Measurements from ENCODE around the gene MYO18B. TPM values are rescaled to one million over a fixed set of nuclear protein-coding genes. Genes with fewer than 3 reads are reported as not detected.

The MYO18B gene
- total and polyA plus RNA-seq, 7 donors: 79.3 to 434 (median 273) TPM

GRCh38 chr22:25880524-25880923 is 138.5 kb downstream of the MYO18B start:
- Histone ChIP-seq H3K27me3 (ENCODE audit: insufficient read depth in 3 of 3, low read length in 2 of 3) (no peaks in the 10 kb centered on the region), H3K36me3 (ENCODE audit: insufficient read depth in 1 of 2, low read depth in 1 of 2) (peaks cover 11 to 97% of the 10 kb centered on the region in 2 donors), H3K4me3 (no peak overlapping the region), H3K27ac (no peak overlapping the region), H3K4me1 (no peaks in the 10 kb centered on the region), H3K9me3 (no peaks in the 10 kb centered on the region)
- intact Hi-C loops (cut with DNase I): no loop called here
- TF ChIP-seq, protein P1, sequence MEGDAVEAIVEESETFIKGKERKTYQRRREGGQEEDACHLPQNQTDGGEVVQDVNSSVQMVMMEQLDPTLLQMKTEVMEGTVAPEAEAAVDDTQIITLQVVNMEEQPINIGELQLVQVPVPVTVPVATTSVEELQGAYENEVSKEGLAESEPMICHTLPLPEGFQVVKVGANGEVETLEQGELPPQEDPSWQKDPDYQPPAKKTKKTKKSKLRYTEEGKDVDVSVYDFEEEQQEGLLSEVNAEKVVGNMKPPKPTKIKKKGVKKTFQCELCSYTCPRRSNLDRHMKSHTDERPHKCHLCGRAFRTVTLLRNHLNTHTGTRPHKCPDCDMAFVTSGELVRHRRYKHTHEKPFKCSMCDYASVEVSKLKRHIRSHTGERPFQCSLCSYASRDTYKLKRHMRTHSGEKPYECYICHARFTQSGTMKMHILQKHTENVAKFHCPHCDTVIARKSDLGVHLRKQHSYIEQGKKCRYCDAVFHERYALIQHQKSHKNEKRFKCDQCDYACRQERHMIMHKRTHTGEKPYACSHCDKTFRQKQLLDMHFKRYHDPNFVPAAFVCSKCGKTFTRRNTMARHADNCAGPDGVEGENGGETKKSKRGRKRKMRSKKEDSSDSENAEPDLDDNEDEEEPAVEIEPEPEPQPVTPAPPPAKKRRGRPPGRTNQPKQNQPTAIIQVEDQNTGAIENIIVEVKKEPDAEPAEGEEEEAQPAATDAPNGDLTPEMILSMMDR (IDR thresholded peaks at IDR 0.05): no peak
- no peak for ATAC-seq
- WGBS, 3 donors: 78 to 82% (median 80%) methylated on average over 2 of the region's 2 CpGs
- no peak for DNase-seq

GRCh38 chr22:25881210-25881755 is 139.3 kb downstream of the MYO18B start:
- ATAC-seq (peak in 3 of 4 donors; percentile 10 to 32 (median 17)), DNase-seq (no peak)
- TF ChIP-seq, protein P1 (IDR thresholded peaks at IDR 0.05): no peak
- Histone ChIP-seq H3K27me3 (ENCODE audit: insufficient read depth in 3 of 3, low read length in 2 of 3) (no peaks in the 10 kb centered on the region), H3K4me1 (no peaks in the 10 kb centered on the region), H3K9me3 (no peaks in the 10 kb centered on the region), H3K4me3 (no peak overlapping the region), H3K36me3 (ENCODE audit: insufficient read depth in 1 of 2, low read depth in 1 of 2) (peaks cover 10 to 97% of the 10 kb centered on the region in 2 donors), H3K27ac (no peak overlapping the region)
- WGBS, 3 donors: 51 to 59% (median 54%) methylated on average over 8 of the region's 8 CpGs
- intact Hi-C loops (cut with DNase I): no loop called here

GRCh38 chr22:25882360-25882759 is 140.4 kb downstream of the MYO18B start:
- intact Hi-C loops (cut with DNase I): no loop called here
- H3K4me1 ChIP-seq: no peaks in the 10 kb centered on the region
- H3K9me3 ChIP-seq: no peaks in the 10 kb centered on the region
- no peak overlapping the region for H3K4me3 ChIP-seq
- ATAC-seq: no peak
- peaks cover 8 to 95% of the 10 kb centered on the region in 2 donors for H3K36me3 ChIP-seq (ENCODE audit: insufficient read depth in 1 of 2, low read depth in 1 of 2)
- whole genome bisulfite sequencing, 3 donors: 56 to 63% (median 60%) methylated on average over 2 of the region's 2 CpGs
- H3K27me3 ChIP-seq (ENCODE audit: insufficient read depth in 3 of 3, low read length in 2 of 3): no peaks in the 10 kb centered on the region
- DNase-seq: no peak
- TF ChIP-seq, protein P1 (IDR thresholded peaks at IDR 0.05): no peak
- no peak overlapping the region for H3K27ac ChIP-seq

DNA sequence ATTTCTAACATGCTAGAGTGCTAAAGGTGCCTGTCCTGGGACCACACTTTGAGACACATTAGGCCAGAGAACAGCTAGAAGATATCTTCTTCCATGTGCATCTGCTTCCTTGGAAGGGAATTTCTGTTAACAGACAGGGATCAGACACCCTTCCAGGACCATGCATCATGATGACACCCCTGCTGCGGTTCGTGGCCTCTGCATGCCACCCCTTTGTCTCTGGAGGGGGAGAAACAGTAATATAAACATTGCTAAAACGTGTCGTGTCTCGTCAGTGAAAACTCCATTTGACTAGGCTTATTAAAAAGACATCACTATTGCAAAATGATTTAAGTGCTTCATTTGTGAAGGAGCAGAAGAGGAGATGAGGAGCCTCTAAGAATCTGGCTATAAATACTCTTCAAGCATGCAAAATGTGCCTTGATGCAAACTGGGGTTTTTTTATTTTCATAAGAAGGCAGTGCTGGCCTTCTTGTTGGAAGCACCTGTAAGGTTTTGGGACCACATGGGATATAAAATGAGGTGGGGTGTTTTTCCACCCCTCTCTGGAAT is 141.6 kb downstream of the MYO18B start:
- intact Hi-C loops (cut with DNase I): no loop called here
- peaks cover 4 to 94% of the 10 kb centered on the region in 2 donors for H3K36me3 ChIP-seq (ENCODE audit: insufficient read depth in 1 of 2, low read depth in 1 of 2)
- no peak overlapping the region for H3K27ac ChIP-seq
- DNase-seq (no peak), ATAC-seq (no peak)
- TF ChIP-seq, protein P1 (IDR thresholded peaks at IDR 0.05): no peak
- WGBS, 3 donors: 50 to 56% (median 56%) methylated on average over 5 of the region's 5 CpGs
- no peaks in the 10 kb centered on the region for H3K9me3 ChIP-seq
- H3K4me3 ChIP-seq: no peak overlapping the region
- H3K27me3 ChIP-seq (ENCODE audit: insufficient read depth in 3 of 3, low read length in 2 of 3): no peaks in the 10 kb centered on the region
- no peaks in the 10 kb centered on the region for H3K4me1 ChIP-seq

- no peaks in the 10 kb centered on the region for H3K4me1 ChIP-seq
- intact Hi-C loops (cut with DNase I): no loop called here
- H3K9me3 ChIP-seq: no peaks in the 10 kb centered on the region
- H3K36me3 ChIP-seq (ENCODE audit: insufficient read depth in 1 of 2, low read depth in 1 of 2): peaks cover 4 to 94% of the 10 kb centered on the region in 2 donors
- DNase-seq (no peak), ATAC-seq (peak in 3 of 4 donors; percentile 24 to 32 (median 26))
- H3K27me3 ChIP-seq (ENCODE audit: insufficient read depth in 3 of 3, low read length in 2 of 3): no peaks in the 10 kb centered on the region
- WGBS, 3 donors: 81 to 92% (median 90%) methylated on average over 4 of the region's 4 CpGs
- H3K4me3 ChIP-seq: no peak overlapping the region
- no peak overlapping the region for H3K27ac ChIP-seq
- TF ChIP-seq, protein P1 (IDR thresholded peaks at IDR 0.05): no peak
These were observed 142.1 kb downstream of the MYO18B start for GRCh38 chr22:25884121-25884520.

All from psoas muscle (tissue), 8 donors.